ENCODE measurements around the gene CRYL1.
"Not testable (repeated sequence)": the region's sequence is repeated elsewhere in the genome, so short reads cannot be mapped to it uniquely, and the experiment has no call there.

The CRYL1 gene

GRCh38 chr13:20446900-20447299, 78.8 kb downstream of the CRYL1 start:
- DNase-seq, result no peak

GRCh38 chr13:20446405-20446804, 79.3 kb downstream of the CRYL1 start:
- no peak for DNase-seq

- DNase-seq, result no peak
These were observed 82.8 kb downstream of the CRYL1 start for GRCh38 chr13:20442798-20443381.

- DNase-seq, result no peak
These were observed 83.3 kb downstream of the CRYL1 start for GRCh38 chr13:20442375-20442774.

GRCh38 chr13:20441879-20442278, 83.8 kb downstream of the CRYL1 start:
- DNase-seq, result no peak

GRCh38 chr13:20441056-20441455, 84.6 kb downstream of the CRYL1 start:
- no peak for DNase-seq

- no peak for DNase-seq
These were observed 86.4 kb downstream of the CRYL1 start for GRCh38 chr13:20439261-20439660.

- DNase-seq, result no peak
These were observed 86.9 kb downstream of the CRYL1 start for GRCh38 chr13:20438801-20439200.

- no peak for DNase-seq
These were observed 89.2 kb downstream of the CRYL1 start for GRCh38 chr13:20436505-20436904.

GRCh38 chr13:20435616-20436368, 89.9 kb downstream of the CRYL1 start:
- no peak for DNase-seq

GRCh38 chr13:20434210-20434609, 91.4 kb downstream of the CRYL1 start:
- not testable (repeated sequence) for DNase-seq

- no peak for DNase-seq
These were observed 93.8 kb downstream of the CRYL1 start for GRCh38 chr13:20431687-20432384.

GRCh38 chr13:20431080-20431479, 94.6 kb downstream of the CRYL1 start:
- no peak for DNase-seq

GRCh38 chr13:20430296-20430695, 95.4 kb downstream of the CRYL1 start:
- no peak for DNase-seq

- no peak for DNase-seq
These were observed 96.0 kb downstream of the CRYL1 start for GRCh38 chr13:20429682-20430081.

- DNase-seq, result no peak
These were observed 96.7 kb downstream of the CRYL1 start for GRCh38 chr13:20428666-20429644.

GRCh38 chr13:20426766-20427448, 98.8 kb downstream of the CRYL1 start:
- DNase-seq, result no peak

GRCh38 chr13:20425819-20426219, 99.8 kb downstream of the CRYL1 start:
- DNase-seq, result no peak

GRCh38 chr13:20424949-20425348, 100.7 kb downstream of the CRYL1 start:
- DNase-seq, result no peak

- DNase-seq, result no peak
These were observed 101.2 kb downstream of the CRYL1 start for GRCh38 chr13:20424559-20424852.

GRCh38 chr13:20422362-20422761, 103.3 kb downstream of the CRYL1 start:
- no peak for DNase-seq

- no peak for DNase-seq
These were observed 104.7 kb downstream of the CRYL1 start for GRCh38 chr13:20420938-20421337.

- DNase-seq, result no peak
These were observed 106.7 kb downstream of the CRYL1 start for GRCh38 chr13:20418953-20419352.

All from activated T-cell treated with anti-CD3 and anti-CD28 coated beads, Interleukin-2, amount 50 U/mL, for 1 hour (primary cell).